K562 (cell line): ENCODE measurements around the gene ZNF169. TPM values are rescaled to one million over a fixed set of nuclear protein-coding genes. Genes with fewer than 3 reads are reported as not detected.
"Not testable (repeated sequence)": the region's sequence is repeated elsewhere in the genome, so short reads cannot be mapped to it uniquely, and the experiment has no call there.

Experiments
- ATAC-seq: fragments of 200-7000 bp; cut with Tn5 transposase; 3 replicates; pipeline ENCODE4 v1.9.1; 2020; ENCODE audit warnings: moderate library complexity
- BruUV-seq: library from RNA; stranded (reverse); fragments of 400-500 nt; replicated peaks from 2 replicates; lab custom pipeline; 2021; lab: Mats Ljungman, UMichigan
- CTCF ChIA-PET: fragments of 300-600 bp; formaldehyde crosslinking; extraction: SDS; loops from one replicate; lab custom pipeline; 2021; ENCODE audit warnings: low intra/inter-chr PET ratio; lab: Yijun Ruan, JAX
- POLR2A ChIA-PET: fragments of 300-600, 350-650 bp; sonication (Branson Sonifier 250); formaldehyde crosslinking; extraction: SDS; loops from one replicate; lab custom pipeline; 2021; ENCODE audit warnings: antibody characterized with exemption, inconsistent platforms; lab: Yijun Ruan, JAX
- DNase-seq, 4 experiments: peaks; one replicate each; pipeline versions ENCODE4 v3.0.0 to v3.0.0-alpha.2; 2011 to 2018; ENCODE audit warnings: low spot score in 3 of 4, mixed read lengths in 3 of 4; ENCODE audit errors: extremely low read depth in 1 of 4
- FAIRE-seq: peaks from 2 replicates; lab custom pipeline; 2011; peaks lifted over from hg19 to GRCh38; lab: Jason Lieb, UNC
- H2AFZ ChIP-seq: 2 replicates; pipeline ENCODE4 v1.6.0; 2011; ENCODE audit warnings: low read depth, low read length, control low read depth, inconsistent platforms
- H3K27ac ChIP-seq: fragments of 200-600 bp; 3 replicates; pipeline ENCODE4 v1.8.0; 2011; ENCODE audit warnings: low read depth, mild to moderate bottlenecking, control low read depth, inconsistent platforms, low read length, moderate library complexity, mixed read lengths; ENCODE audit errors: extremely low read depth
- H3K27me3 ChIP-seq, 2 experiments: fragments of 300-600 bp in 1 of 2; 2 replicates in 1 of 2; 3 replicates in 1 of 2; pipeline versions ENCODE4 v1.6.0 to v1.8.0; 2011; ENCODE audit warnings: inconsistent platforms in 2 of 2, low read length in 2 of 2, mild to moderate bottlenecking in 1 of 2, mixed read lengths in 1 of 2, moderate library complexity in 1 of 2; ENCODE audit not compliant: control insufficient read depth in 2 of 2, insufficient read depth in 2 of 2
- H3K36me3 ChIP-seq: fragments of 300-600 bp; 3 replicates; pipeline ENCODE4 v1.8.0; 2011; ENCODE audit warnings: mild to moderate bottlenecking, low read length, inconsistent platforms; ENCODE audit not compliant: control insufficient read depth, insufficient read depth
- H3K4me1 ChIP-seq, 2 experiments: fragments of 200-600 bp in 1 of 2; replicated peaks in 1 of 2; 2 replicates in 1 of 2; 3 replicates in 1 of 2; pipeline versions ENCODE4 v1.5.1 to v1.8.0; 2011; ENCODE audit warnings: inconsistent platforms in 2 of 2, low read length in 2 of 2, mild to moderate bottlenecking in 1 of 2, mixed read lengths in 1 of 2, moderate library complexity in 1 of 2; ENCODE audit not compliant: control insufficient read depth in 2 of 2, insufficient read depth in 2 of 2
- H3K4me2 ChIP-seq: 2 replicates; pipeline ENCODE4 v1.6.1; 2011; ENCODE audit warnings: low read length, control low read depth, inconsistent platforms, mixed read lengths; ENCODE audit not compliant: insufficient read depth
- H3K4me3 ChIP-seq: fragments of 200-600 bp; sonication (generic), shearing (Covaris generic); 2 replicates; pipeline ENCODE4 v1.5.1; 2016; ENCODE audit warnings: control low read depth, inconsistent platforms
- H3K79me2 ChIP-seq: fragments of 200-600 bp; 3 replicates; pipeline ENCODE4 v1.8.0; 2011; ENCODE audit warnings: low read length, inconsistent platforms; ENCODE audit not compliant: control insufficient read depth, insufficient read depth
- H3K9ac ChIP-seq, 2 experiments: 2 replicates each; pipeline versions ENCODE4 v1.6.0 to v1.6.1; 2011; ENCODE audit warnings: low read depth in 2 of 2, low read length in 2 of 2, control low read depth in 1 of 2, inconsistent platforms in 1 of 2, mild to moderate bottlenecking in 1 of 2, mixed read lengths in 1 of 2; ENCODE audit not compliant: insufficient read depth in 1 of 2
- H3K9me1 ChIP-seq: one replicate; pipeline ENCODE4 v1.6.0; 2011; ENCODE audit warnings: inconsistent platforms, mild to moderate bottlenecking, low read length, moderate library complexity; ENCODE audit not compliant: control insufficient read depth, insufficient read depth
- H3K9me3 ChIP-seq: replicated peaks from 2 replicates; pipeline ENCODE4 v1.5.1; 2011; ENCODE audit warnings: low read depth, low read length, inconsistent platforms; ENCODE audit not compliant: control insufficient read depth, insufficient read depth
- H4K20me1 ChIP-seq: replicated peaks from 2 replicates; pipeline ENCODE4 v1.6.1; 2011; ENCODE audit warnings: low read length, inconsistent platforms, mixed read lengths; ENCODE audit not compliant: control insufficient read depth, insufficient read depth
- ARID1B ChIP-seq: fragments of 450-650 bp; IDR thresholded peaks from 2 replicates; pipeline ENCODE4 v1.6.1; 2016; ENCODE audit warnings: antibody characterized with exemption, mild to moderate bottlenecking, inconsistent platforms
- CBFA2T3 ChIP-seq: fragments of 450-650 bp; IDR thresholded peaks from 2 replicates; pipeline ENCODE4 v1.6.1; 2017
- COPS2 ChIP-seq: fragments of 450-650 bp; conservative IDR thresholded peaks from 2 replicates; pipeline ENCODE4 v1.6.1; 2016; ENCODE audit warnings: mild to moderate bottlenecking, moderate library complexity
- CTCF ChIP-seq, 3 experiments: IDR thresholded peaks in 2 of 3; conservative IDR thresholded peaks in 1 of 3; 2 replicates each; pipeline ENCODE4 v1.5.1; 2011 to 2012; ENCODE audit warnings: low read length in 3 of 3, mild to moderate bottlenecking in 3 of 3, control low read depth in 2 of 3, improper control_type of control experiment in 1 of 3, inconsistent platforms in 1 of 3, low read depth in 1 of 3, mixed read lengths in 1 of 3, moderate library complexity in 1 of 3; ENCODE audit not compliant: insufficient read depth in 2 of 3
- DPF2 ChIP-seq: fragments of 450-650 bp; IDR thresholded peaks from 2 replicates; pipeline ENCODE4 v1.6.1; 2016
- JUNB ChIP-seq: fragments of 450-650 bp; formaldehyde crosslinking; conservative IDR thresholded peaks from 2 replicates; pipeline ENCODE4 v1.4.0; 2020; ENCODE audit warnings: mild to moderate bottlenecking
- RHOXF2B ChIP-seq: fragments of 250-450 bp; sonication (Bioruptor Pico); conservative IDR thresholded peaks from 2 replicates; pipeline ENCODE4 v1.5.1; 2021
- SMAD3 ChIP-seq: fragments of 450-650 bp; formaldehyde crosslinking; conservative IDR thresholded peaks from 2 replicates; pipeline ENCODE4 v1.4.0; 2020; ENCODE audit warnings: mild to moderate bottlenecking
- SP2 ChIP-seq: IDR thresholded peaks from 2 replicates; pipeline ENCODE4 v1.6.1; 2011; ENCODE audit warnings: mild to moderate bottlenecking, low read depth, low read length, moderate library complexity; ENCODE audit not compliant: poor library complexity, severe bottlenecking; ENCODE audit errors: extremely low read depth
- TAL1 ChIP-seq: fragments of 450-650 bp; IDR thresholded peaks from 2 replicates; pipeline ENCODE4 v1.6.1; 2016; ENCODE audit warnings: mild to moderate bottlenecking
- ZBTB43 ChIP-seq: sonication (generic); formaldehyde crosslinking; IDR thresholded peaks from 2 replicates; pipeline ENCODE4 v1.8.0; 2023; ENCODE audit warnings: mild to moderate bottlenecking, missing genetic modification reagents
- ZFX ChIP-seq: sonication (generic); formaldehyde crosslinking; IDR thresholded peaks from 2 replicates; pipeline ENCODE4 v1.8.0; 2022; ENCODE audit warnings: mild to moderate bottlenecking, missing genetic modification reagents, moderate library complexity
- ZNF507 ChIP-seq: conservative IDR thresholded peaks from 2 replicates; pipeline ENCODE4 v1.6.1; 2017; ENCODE audit warnings: missing genetic modification characterization, missing compliant biosample characterization
- WGBS: fragments of 100-300 bp; shearing (Covaris generic); methylation state at CpG from one replicate; pipeline ENCODE4 v1.1.6; 2016; ENCODE audit warnings: low coverage, mixed read lengths; ENCODE audit not compliant: insufficient coverage; ENCODE audit errors: missing lambda C conversion rate; 5-methylcytosine and 5-hydroxymethylcytosine counted together
- in situ Hi-C: fragments of 300-500 bp; cut with MboI; formaldehyde crosslinking; loops from 4 replicates; pipeline ENCODE4 v1.15.0; 2018; ENCODE audit warnings: inconsistent platforms, mixed read lengths
- intact Hi-C: fragments of 100-400 bp; cut with micrococcal nuclease; formaldehyde crosslinking; loops from 2 replicates; pipeline ENCODE4 v1.14.2; 2022
- polyA plus RNA-seq, 8 experiments: library from polyadenylated mRNA; depleted of rRNA in 4 of 8; stranded (reverse) in 5 of 8; unstranded in 3 of 8; fragments of >200 nt; fragmentation: Nextera tagmentation in 2 of 8; fragmentation: Illumina TruSeq in 1 of 8; extraction: Ambion mirVana in 2 of 8; extraction: Trizol in 1 of 8; gene quantifications; 2 replicates each; pipeline versions ENCODE4 v1.2.1 to v1.2.3, GENCODE V29; 2011 to 2014; ENCODE audit warnings: inconsistent platforms in 1 of 8, missing spikeins in 1 of 8
- total RNA-seq, 7 experiments: library from RNA; depleted of rRNA in 6 of 7; stranded (reverse); fragments of >200 nt in 6 of 7; fragmentation: Illumina TruSeq in 2 of 7; extraction: Trizol in 2 of 7; gene quantifications; 2 replicates each; pipeline versions ENCODE4 v1.2.1 to v1.2.3, GENCODE V29; 2011 to 2021; ENCODE audit warnings: low replicate concordance in 1 of 7

The ZNF169 gene
- total and polyA plus RNA-seq, 9 of the 15 experiments (the other 6 are each of a cell fraction or from before 2014, with no cell fraction given) = 2.0 to 16.2 (median 5.6) TPM

DNA sequence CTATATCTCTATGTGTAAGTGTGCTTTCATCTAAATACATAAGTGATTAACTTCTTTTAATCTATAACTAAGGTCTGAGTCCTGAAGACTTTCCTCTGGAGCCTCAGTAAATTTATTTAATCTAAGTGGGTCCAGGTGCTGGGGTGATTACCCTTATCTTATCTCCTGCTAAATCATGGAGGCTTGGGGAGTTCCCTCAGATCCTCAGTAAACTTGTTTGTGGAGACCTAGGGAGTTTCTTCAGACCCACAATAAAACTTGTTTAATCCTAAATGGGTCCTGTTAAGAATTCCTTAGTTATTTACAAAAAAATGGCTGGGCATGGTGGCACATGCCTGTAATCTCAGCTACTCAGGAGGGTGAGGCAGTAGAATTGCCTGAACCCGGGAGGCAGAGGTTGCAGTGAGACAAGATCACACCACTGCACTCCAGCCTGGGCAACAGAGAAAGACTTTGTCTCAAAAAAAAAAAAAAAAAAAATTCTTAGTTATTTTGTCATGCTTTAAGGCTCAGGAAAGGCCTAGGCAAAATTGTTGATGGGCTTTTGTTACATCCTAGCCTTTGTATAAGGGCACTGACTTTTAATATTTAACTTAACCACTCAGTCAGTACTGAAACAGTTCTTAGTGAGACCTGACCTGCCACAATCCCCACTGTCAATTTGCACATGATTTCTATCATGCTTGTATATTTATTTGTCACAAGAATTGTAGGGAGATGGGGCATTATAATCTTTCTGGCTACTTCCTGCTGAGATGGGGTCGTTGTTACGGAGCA is 6.7 kb downstream of the ZNF169 start:
- H2AFZ ChIP-seq, H3K4me2 ChIP-seq, ATAC-seq, H3K4me1 ChIP-seq, FAIRE-seq, H4K20me1 ChIP-seq, CTCF ChIA-PET, H3K9me1 ChIP-seq, H3K4me3 ChIP-seq, intact Hi-C loops, H3K27ac ChIP-seq, POLR2A ChIA-PET, BruUV-seq, H3K27me3 ChIP-seq, DNase-seq, H3K9ac ChIP-seq, H3K9me3 ChIP-seq, in situ Hi-C loops: not testable (repeated sequence)
- 67% methylated on average over 3 of the region's 3 CpGs for WGBS
- peaks cover 50% of the 10 kb centered on the region for H3K79me2 ChIP-seq
- peaks cover 11% of the 10 kb centered on the region; the same call in 2 of the 3 replicates for H3K36me3 ChIP-seq
- TF ChIP-seq TAL1 (0 out of 2 replicates have a peak, but pooled peaks have one; percentile 18), ARID1B (peak; percentile 60), DPF2 (peak; percentile 27; the same call in 1 of the 2 replicates), ZFX (CRISPR knock-in tag) (0 out of 2 replicates have a peak, but pooled peaks have one; percentile 26), CBFA2T3 (peak; percentile 39)

GRCh38 chr9:94269264-94269663 is 10.2 kb downstream of the ZNF169 start:
- peak; percentile 78 for ATAC-seq
- intact Hi-C loops = no loop called here
- POLR2A ChIA-PET = interaction anchor here (1.5 kb wide), 1 partner anchor 10 kb away, joined by 5 read pairs; the partner anchor contains the start of gene ZNF169
- TF ChIP-seq JUNB (CRISPR knock-in tag) (no peak), ZNF507 (tag) (no peak), SP2 (no peak), SMAD3 (CRISPR knock-in tag) (no peak), CTCF (IDR thresholded peaks at IDR 0.05 in 2 of 3, conservative IDR thresholded peaks at IDR 0.05 in 1 of 3; ENCODE audit: insufficient read depth in 2 of 3, low read depth in 1 of 3, low read length in 3 of 3) (no peak), COPS2 (no peak), ZBTB43 (CRISPR knock-in tag) (no peak), RHOXF2B (CRISPR knock-in tag) (no peak)

More at GRCh38 chr9:94269264-94269663, 10.2 kb downstream of the ZNF169 start:
- Histone ChIP-seq H3K9me1 (no peaks in the 10 kb centered on the region), H2AFZ (peak overlapping the region; percentile 54), H3K36me3 (peaks cover 4% of the 10 kb centered on the region; the same call in 1 of the 3 replicates), H3K9me3 (peaks cover 12% of the 10 kb centered on the region), H3K4me1 (no peaks in the 10 kb centered on the region; a peak in 1 of 5 replicates), H4K20me1 (no peaks in the 10 kb centered on the region), H3K27ac (peak overlapping the region; percentile 37), H3K79me2 (peaks cover 49% of the 10 kb centered on the region), H3K27me3 (no peaks in the 10 kb centered on the region), H3K4me2 (peak overlapping the region; percentile 10; the same call in 1 of the 2 replicates), H3K9ac (no peak overlapping the region), H3K4me3 (no peak overlapping the region)
- BruUV-seq = no TSS peak
- DNase-seq (peak in 1 of 4 experiments; percentile 41), FAIRE-seq (no peak)
- in situ Hi-C loops = no loop called here
- CTCF ChIA-PET = no interaction called here
- WGBS = 55% methylated on average over 8 of the region's 8 CpGs
